ENCODE results near the gene LRP1B.

DNA sequence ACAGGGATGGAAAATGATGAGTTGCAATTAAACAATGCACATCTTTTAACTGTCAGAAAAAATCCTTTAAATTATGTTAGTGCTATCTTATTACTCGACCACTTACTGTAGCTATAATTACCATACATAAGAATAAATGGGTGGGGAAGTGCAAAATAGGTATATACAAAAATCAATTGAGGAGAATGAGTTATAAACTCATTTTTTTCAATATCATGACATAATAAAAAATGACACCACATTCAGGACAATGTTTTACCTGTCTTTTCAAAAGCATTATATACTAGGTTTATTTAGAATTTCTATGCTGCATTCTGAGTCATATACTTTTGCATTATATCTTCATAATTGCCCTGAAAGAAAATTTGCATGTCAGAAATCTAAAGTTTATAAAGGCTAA lies 1533.6 kb downstream of the LRP1B start:
- TF ChIP-seq CTCF (IDR thresholded peaks at IDR 0.05) (no peak), KDM1A (IDR thresholded peaks at IDR 0.05; ENCODE audit: low read depth) (no peak), EHF (CRISPR knock-in tag; IDR thresholded peaks at IDR 0.05) (no peak), POLR2A (IDR thresholded peaks at IDR 0.05; ENCODE audit: low read length) (no peak), JUNB (IDR thresholded peaks at IDR 0.05) (no peak), RAD21 (conservative IDR thresholded peaks at IDR 0.05 in 1 of 2, IDR thresholded peaks at IDR 0.05 in 1 of 2) (no peak), MYC (IDR thresholded peaks at IDR 0.05; ENCODE audit: borderline replicate concordance, low read length) (no peak), RFX5 (IDR thresholded peaks at IDR 0.05) (no peak), BHLHE40 (IDR thresholded peaks at IDR 0.05; ENCODE audit: low read depth, low read length) (no peak), CHD2 (IDR thresholded peaks at IDR 0.05; ENCODE audit: low read length, partially characterized antibody) (no peak), EP300 (IDR thresholded peaks at IDR 0.05) (no peak)

Measured in A549 (cell line).